T47D (cell line): ENCODE measurements around the gene ARHGEF26.

Experiments used
- DNase-seq, 2 experiments: peaks; one replicate each; pipeline versions ENCODE4 v3.0.0 to v3.0.0-alpha.2; 2011 to 2012; ENCODE audit warnings: low read depth in 1 of 2, low spot score in 1 of 2
- JUND ChIP-seq: IDR thresholded peaks from 2 replicates; pipeline ENCODE4 v1.6.1; 2012; ENCODE audit warnings: low read depth
- in situ Hi-C: cut with HindIII; loops from 2 replicates; pipeline ENCODE4 v1.10.0; 2016; ENCODE audit warnings: low sequenced_read_pairs, low pct_unique_long_range_greater_than_20kb

Gene ARHGEF26

GRCh38 chr3:154240235-154240634 is 119.0 kb downstream of the ARHGEF26 start:
- TF ChIP-seq JUND, result no peak
- no peak for DNase-seq
- in situ Hi-C loops, result no loop called here

GRCh38 chr3:154241496-154241895 is 120.3 kb downstream of the ARHGEF26 start:
- DNase-seq, result no peak
- no peak for TF ChIP-seq JUND
- in situ Hi-C loops, result no loop called here

- in situ Hi-C loops, result no loop called here
- TF ChIP-seq JUND, result no peak
- DNase-seq, result no peak
These were observed 121.6 kb downstream of the ARHGEF26 start for GRCh38 chr3:154242766-154243165.

- no peak for TF ChIP-seq JUND
- in situ Hi-C loops, result no loop called here
- DNase-seq, result no peak
These were observed 122.2 kb downstream of the ARHGEF26 start for GRCh38 chr3:154243353-154243752.

- DNase-seq, result no peak
- in situ Hi-C loops, result no loop called here
- TF ChIP-seq JUND, result no peak
These were observed 123.5 kb downstream of the ARHGEF26 start for GRCh38 chr3:154244644-154245043.

- no peak for DNase-seq
- in situ Hi-C loops, result no loop called here
- no peak for TF ChIP-seq JUND
These were observed 126.7 kb downstream of the ARHGEF26 start for GRCh38 chr3:154247806-154248415.

- TF ChIP-seq JUND, result no peak
These were observed 129.1 kb downstream of the ARHGEF26 start for GRCh38 chr3:154250291-154250690.

GRCh38 chr3:154251610-154252009 is 130.4 kb downstream of the ARHGEF26 start:
- in situ Hi-C loops, result no loop called here
- no peak for DNase-seq
- no peak for TF ChIP-seq JUND

More at GRCh38 chr3:154250291-154250690, 129.1 kb downstream of the ARHGEF26 start:
- in situ Hi-C loops, result no loop called here
- DNase-seq, result no peak

GRCh38 chr3:154252759-154253638 is 131.8 kb downstream of the ARHGEF26 start:
- no peak for TF ChIP-seq JUND
- DNase-seq, result peak; percentile 75 to 94
- in situ Hi-C loops, result no loop called here

- in situ Hi-C loops, result no loop called here
- DNase-seq, result no peak
These were observed 133.3 kb downstream of the ARHGEF26 start for GRCh38 chr3:154254527-154254926.

GRCh38 chr3:154273381-154273780 is 152.2 kb downstream of the ARHGEF26 start:
- in situ Hi-C loops, result no loop called here
- TF ChIP-seq JUND, result no peak
- no peak for DNase-seq

More at GRCh38 chr3:154254527-154254926, 133.3 kb downstream of the ARHGEF26 start:
- TF ChIP-seq JUND, result no peak

GRCh38 chr3:154274348-154274747 is 153.2 kb downstream of the ARHGEF26 start:
- in situ Hi-C loops, result no loop called here
- no peak for TF ChIP-seq JUND

GRCh38 chr3:154275292-154275691 is 154.1 kb downstream of the ARHGEF26 start:
- no peak for TF ChIP-seq JUND
- no peak for DNase-seq
- in situ Hi-C loops, result no loop called here

More at GRCh38 chr3:154274348-154274747, 153.2 kb downstream of the ARHGEF26 start:
- DNase-seq, result no peak

GRCh38 chr3:154275965-154276364 is 154.8 kb downstream of the ARHGEF26 start:
- DNase-seq, result peak in 1 of 2 experiments; percentile 18
- in situ Hi-C loops, result no loop called here
- TF ChIP-seq JUND, result no peak
